Astrocyte of the cerebellum (primary cell): ENCODE data around the gene CCDC9B.

Experiments
- DNase-seq: peaks from one replicate; pipeline ENCODE4 v3.0.0-alpha.2; 2011; ENCODE audit warnings: low read depth
- H3K4me3 ChIP-seq: 2 replicates; pipeline ENCODE4 v1.5.1; 2011; ENCODE audit warnings: mild to moderate bottlenecking, low read depth, low read length, moderate library complexity
- in situ Hi-C: cut with HindIII; loops from 2 replicates; pipeline ENCODE4 v1.10.0; 2017; ENCODE audit warnings: low sequenced_read_pairs
- TF ChIP-seq, protein P1 (sequence below): IDR thresholded peaks from 2 replicates; pipeline ENCODE4 v1.5.1; 2012; ENCODE audit warnings: low read length, low read depth, moderate library complexity, mild to moderate bottlenecking; ENCODE audit errors: missing control alignments

Gene CCDC9B

DNA sequence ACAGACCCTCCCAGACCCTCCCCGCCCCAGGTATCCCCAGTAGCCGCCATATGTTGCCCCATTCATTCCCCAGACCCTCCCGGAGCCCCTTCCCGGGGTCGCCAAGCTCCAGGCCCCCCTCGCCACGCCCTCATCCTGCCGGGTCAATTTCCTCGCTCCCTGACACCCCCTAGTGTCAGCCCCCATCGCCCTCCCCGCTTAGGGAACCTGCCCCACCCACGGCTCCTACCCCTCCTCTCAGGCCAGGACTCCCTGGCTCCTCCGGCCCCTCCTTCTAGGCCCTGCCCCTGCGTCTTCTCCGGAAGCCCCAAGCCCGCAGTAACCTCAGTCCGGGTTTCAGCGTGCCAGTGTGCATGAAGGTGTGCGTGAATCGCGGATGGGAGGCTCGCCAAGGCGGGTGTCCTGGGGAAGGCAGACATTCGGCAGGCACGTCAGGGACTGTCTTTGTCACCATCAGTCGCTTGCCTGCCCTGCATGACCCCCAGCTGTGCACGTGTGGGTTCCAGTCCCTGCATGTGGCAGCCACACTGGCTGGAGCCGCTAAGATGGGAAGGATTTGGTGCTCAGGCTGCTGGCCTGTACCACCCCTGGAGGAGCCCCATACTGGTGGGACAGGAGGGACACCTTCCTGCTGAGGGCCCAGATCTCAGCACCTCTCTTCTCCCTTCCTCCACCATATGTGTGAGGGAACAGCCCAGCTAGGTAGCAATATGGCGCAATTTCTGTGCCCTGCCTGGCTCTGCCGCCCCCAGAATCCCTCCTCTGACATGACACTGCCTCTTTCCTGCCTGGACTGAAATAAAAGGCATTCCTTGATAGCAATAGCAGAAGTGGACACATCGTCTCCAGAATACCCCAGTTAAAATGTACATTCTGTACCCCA is 18.0 kb upstream of the CCDC9B start:
- no peak for DNase-seq
- H3K4me3 ChIP-seq = peak overlapping the region; percentile 50
- in situ Hi-C loops = no loop called here
- TF ChIP-seq, protein P1, sequence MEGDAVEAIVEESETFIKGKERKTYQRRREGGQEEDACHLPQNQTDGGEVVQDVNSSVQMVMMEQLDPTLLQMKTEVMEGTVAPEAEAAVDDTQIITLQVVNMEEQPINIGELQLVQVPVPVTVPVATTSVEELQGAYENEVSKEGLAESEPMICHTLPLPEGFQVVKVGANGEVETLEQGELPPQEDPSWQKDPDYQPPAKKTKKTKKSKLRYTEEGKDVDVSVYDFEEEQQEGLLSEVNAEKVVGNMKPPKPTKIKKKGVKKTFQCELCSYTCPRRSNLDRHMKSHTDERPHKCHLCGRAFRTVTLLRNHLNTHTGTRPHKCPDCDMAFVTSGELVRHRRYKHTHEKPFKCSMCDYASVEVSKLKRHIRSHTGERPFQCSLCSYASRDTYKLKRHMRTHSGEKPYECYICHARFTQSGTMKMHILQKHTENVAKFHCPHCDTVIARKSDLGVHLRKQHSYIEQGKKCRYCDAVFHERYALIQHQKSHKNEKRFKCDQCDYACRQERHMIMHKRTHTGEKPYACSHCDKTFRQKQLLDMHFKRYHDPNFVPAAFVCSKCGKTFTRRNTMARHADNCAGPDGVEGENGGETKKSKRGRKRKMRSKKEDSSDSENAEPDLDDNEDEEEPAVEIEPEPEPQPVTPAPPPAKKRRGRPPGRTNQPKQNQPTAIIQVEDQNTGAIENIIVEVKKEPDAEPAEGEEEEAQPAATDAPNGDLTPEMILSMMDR = peak; percentile 4

GRCh38 chr15:40357723-40358470 is 17.2 kb upstream of the CCDC9B start, which contains the start of gene DISP2:
Gene DISP2 (plus strand): TSS chr15:40358219. CDS start chr15:40358322, 103 bp downstream.
- peak within 1 kb of the TSS; percentile 50 for H3K4me3 ChIP-seq
- DNase-seq = no peak
- in situ Hi-C loops = no loop called here
- TF ChIP-seq, protein P1 = no peak

- in situ Hi-C loops = no loop called here
- TF ChIP-seq, protein P1 = no peak
- no peak overlapping the region for H3K4me3 ChIP-seq
Observed at GRCh38 chr15:40357246-40357645, 16.5 kb upstream of the CCDC9B start.

GRCh38 chr15:40355976-40356585 is 15.3 kb upstream of the CCDC9B start:
- in situ Hi-C loops = no loop called here
- no peak overlapping the region for H3K4me3 ChIP-seq
- TF ChIP-seq, protein P1 = no peak
- no peak for DNase-seq

More at GRCh38 chr15:40357246-40357645, 16.5 kb upstream of the CCDC9B start:
- DNase-seq = no peak

GRCh38 chr15:40354408-40355171 is 13.9 kb upstream of the CCDC9B start:
- TF ChIP-seq, protein P1 = peak; percentile 42
- no peak overlapping the region for H3K4me3 ChIP-seq
- in situ Hi-C loops = no loop called here

DNA sequence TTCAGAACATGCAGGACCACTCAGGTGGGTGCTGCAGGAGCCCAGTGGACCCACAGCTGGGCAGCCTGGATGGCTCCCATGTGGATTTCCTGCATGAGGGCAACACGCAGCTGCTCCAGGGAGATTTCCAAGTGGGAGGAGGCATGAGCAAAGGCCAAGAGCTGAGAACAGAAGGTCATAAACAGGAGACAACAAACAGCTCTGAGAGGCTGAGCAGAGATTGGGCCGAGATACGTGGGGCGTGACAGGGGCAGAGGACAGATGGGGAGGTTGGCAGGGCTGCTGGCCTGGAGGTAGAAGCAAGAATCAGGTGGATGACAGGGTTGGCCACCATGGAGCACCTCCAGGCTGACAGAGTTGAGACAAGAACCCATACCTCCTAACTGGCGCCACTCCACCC is 13.0 kb upstream of the CCDC9B start:
- in situ Hi-C loops = no loop called here
- TF ChIP-seq, protein P1 = no peak
- no peak overlapping the region for H3K4me3 ChIP-seq
- DNase-seq = no peak

More at GRCh38 chr15:40354408-40355171, 13.9 kb upstream of the CCDC9B start:
- no peak for DNase-seq
